GM12891 (cell line): ENCODE data around the gene TNPO1.

ENCODE experiments used
- POLR2A ChIP-seq: IDR thresholded peaks from 2 replicates; pipeline ENCODE4 v1.6.1; 2011; ENCODE audit warnings: low read depth, low read length, control low read depth
- POLR2AphosphoS5 ChIP-seq: IDR thresholded peaks from 2 replicates; pipeline ENCODE4 v1.6.1; 2011; ENCODE audit warnings: low read depth, low read length, control low read depth

DNA sequence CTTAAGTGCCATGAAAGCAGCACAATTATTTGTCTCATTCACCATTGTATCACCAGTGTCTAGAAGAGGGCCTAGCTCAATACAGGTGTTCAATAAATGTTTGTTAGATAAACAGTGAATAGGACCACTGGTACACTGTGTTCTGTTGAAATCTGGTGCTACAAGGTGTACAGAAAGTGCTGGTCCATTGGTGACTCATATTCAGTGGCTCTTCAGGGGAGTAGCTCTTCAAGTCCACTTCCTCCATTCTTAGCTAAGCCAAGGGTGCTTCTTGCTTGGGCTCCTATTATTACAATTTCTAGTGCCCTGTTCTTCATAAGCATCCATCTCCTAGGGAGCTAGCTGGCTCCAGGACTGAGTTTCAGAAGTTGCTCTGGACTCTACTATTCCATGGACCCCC lies 133.0 kb downstream of the TNPO1 start:
- TF ChIP-seq POLR2A (no peak), POLR2AphosphoS5 (no peak)
